GM18511 (cell line): Measurements from ENCODE around the gene RNF169.

Experiments used
- ATAC-seq: cut with Tn5 transposase; IDR thresholded peaks from one replicate; pipeline ENCODE4 v1.9.1; 2021; ENCODE audit warnings: mild to moderate bottlenecking, moderate library complexity; ENCODE audit not compliant: unreplicated experiment

Gene RNF169

GRCh38 chr11:74769055-74769707, 20.5 kb downstream of the RNF169 start:
- no peak for ATAC-seq

- ATAC-seq: no peak
Measured at GRCh38 chr11:74770456-74770855, 21.8 kb downstream of the RNF169 start.

- no peak for ATAC-seq
Measured at GRCh38 chr11:74771139-74771538, 22.5 kb downstream of the RNF169 start.

- no peak for ATAC-seq
Measured at GRCh38 chr11:74773476-74773875, 24.8 kb downstream of the RNF169 start.

GRCh38 chr11:74775762-74776161, 27.1 kb downstream of the RNF169 start:
- no peak for ATAC-seq

- ATAC-seq: no peak
Measured at GRCh38 chr11:74776546-74776945, 27.9 kb downstream of the RNF169 start.

GRCh38 chr11:74777038-74777437, 28.4 kb downstream of the RNF169 start:
- ATAC-seq: no peak

- ATAC-seq: no peak
Measured at GRCh38 chr11:74777877-74778276, 29.2 kb downstream of the RNF169 start.

- no peak for ATAC-seq
Measured at GRCh38 chr11:74778581-74778980, 29.9 kb downstream of the RNF169 start.

- no peak for ATAC-seq
Measured at GRCh38 chr11:74780248-74781005, 31.8 kb downstream of the RNF169 start.

GRCh38 chr11:74783241-74783871, 34.7 kb downstream of the RNF169 start:
- ATAC-seq: peak; percentile 85

- peak; percentile 58 for ATAC-seq
Measured at GRCh38 chr11:74784234-74784633, 35.6 kb downstream of the RNF169 start.

GRCh38 chr11:74784726-74785125, 36.1 kb downstream of the RNF169 start:
- no peak for ATAC-seq

GRCh38 chr11:74786574-74786973, 37.9 kb downstream of the RNF169 start:
- ATAC-seq: no peak

- ATAC-seq: no peak
Measured at GRCh38 chr11:74791333-74792100, 42.9 kb downstream of the RNF169 start.

GRCh38 chr11:74806267-74806666, 57.6 kb downstream of the RNF169 start:
- no peak for ATAC-seq

- no peak for ATAC-seq
Measured at GRCh38 chr11:74809801-74810200, 61.2 kb downstream of the RNF169 start.

GRCh38 chr11:74815966-74816365, 67.3 kb downstream of the RNF169 start:
- ATAC-seq: no peak

GRCh38 chr11:74816664-74817063, 68.0 kb downstream of the RNF169 start:
- no peak for ATAC-seq

GRCh38 chr11:74818283-74818946, 69.8 kb downstream of the RNF169 start:
- ATAC-seq: no peak

GRCh38 chr11:74819400-74819799, 70.8 kb downstream of the RNF169 start:
- no peak for ATAC-seq
